Measurements from ENCODE around the gene CPEB1.

DNA sequence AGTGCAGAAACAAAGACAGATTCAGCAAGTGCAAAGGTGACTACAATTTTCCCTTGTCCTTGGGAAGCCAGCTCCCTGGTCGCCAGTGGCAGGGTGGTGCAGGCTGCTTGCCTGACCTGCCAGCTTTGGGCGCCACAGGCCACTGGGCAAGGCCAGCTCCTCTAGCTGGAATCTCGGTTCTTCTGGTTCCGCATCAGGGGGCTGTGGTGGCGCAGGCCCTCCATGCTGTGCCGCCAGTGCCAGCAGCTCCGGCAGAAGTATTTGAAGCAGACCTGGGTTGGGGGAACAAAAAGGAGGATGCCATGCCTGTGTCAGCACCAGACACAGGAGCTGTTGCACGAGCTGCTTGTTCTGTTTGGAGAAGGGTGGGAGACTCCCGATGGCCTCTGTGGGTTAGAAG is 102.7 kb downstream of the CPEB1 start:
- no peak for TF ChIP-seq CTCF (IDR thresholded peaks at IDR 0.05)
- no peak for TF ChIP-seq POLR2A (IDR thresholded peaks at IDR 0.05)

All from Peyer's patch (tissue), 4 donors.